ENCODE data around the gene RPS6KC1.

RPS6KC1 gene, protein sequence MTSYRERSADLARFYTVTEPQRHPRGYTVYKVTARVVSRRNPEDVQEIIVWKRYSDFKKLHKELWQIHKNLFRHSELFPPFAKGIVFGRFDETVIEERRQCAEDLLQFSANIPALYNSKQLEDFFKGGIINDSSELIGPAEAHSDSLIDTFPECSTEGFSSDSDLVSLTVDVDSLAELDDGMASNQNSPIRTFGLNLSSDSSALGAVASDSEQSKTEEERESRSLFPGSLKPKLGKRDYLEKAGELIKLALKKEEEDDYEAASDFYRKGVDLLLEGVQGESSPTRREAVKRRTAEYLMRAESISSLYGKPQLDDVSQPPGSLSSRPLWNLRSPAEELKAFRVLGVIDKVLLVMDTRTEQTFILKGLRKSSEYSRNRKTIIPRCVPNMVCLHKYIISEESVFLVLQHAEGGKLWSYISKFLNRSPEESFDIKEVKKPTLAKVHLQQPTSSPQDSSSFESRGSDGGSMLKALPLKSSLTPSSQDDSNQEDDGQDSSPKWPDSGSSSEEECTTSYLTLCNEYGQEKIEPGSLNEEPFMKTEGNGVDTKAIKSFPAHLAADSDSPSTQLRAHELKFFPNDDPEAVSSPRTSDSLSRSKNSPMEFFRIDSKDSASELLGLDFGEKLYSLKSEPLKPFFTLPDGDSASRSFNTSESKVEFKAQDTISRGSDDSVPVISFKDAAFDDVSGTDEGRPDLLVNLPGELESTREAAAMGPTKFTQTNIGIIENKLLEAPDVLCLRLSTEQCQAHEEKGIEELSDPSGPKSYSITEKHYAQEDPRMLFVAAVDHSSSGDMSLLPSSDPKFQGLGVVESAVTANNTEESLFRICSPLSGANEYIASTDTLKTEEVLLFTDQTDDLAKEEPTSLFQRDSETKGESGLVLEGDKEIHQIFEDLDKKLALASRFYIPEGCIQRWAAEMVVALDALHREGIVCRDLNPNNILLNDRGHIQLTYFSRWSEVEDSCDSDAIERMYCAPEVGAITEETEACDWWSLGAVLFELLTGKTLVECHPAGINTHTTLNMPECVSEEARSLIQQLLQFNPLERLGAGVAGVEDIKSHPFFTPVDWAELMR

GRCh38 chr1:213051127-213051880 lies at the start of gene RPS6KC1:
Gene RPS6KC1, plus strand, starts transcription at chr1:213051241. Its CDS starts 164 bp downstream, at chr1:213051405.
- Histone ChIP-seq H3K9ac (ENCODE audit: insufficient read length) (peak within 1 kb of the TSS; percentile 82), H3K36me3 (ENCODE audit: insufficient read depth, low read length) (no peaks in the 10 kb centered on the region; the same call in 1 of the 2 replicates), H3K4me3 (peak within 1 kb of the TSS; percentile 90), H3K27ac (peak within 1 kb of the TSS; percentile 52; the same call in 1 of the 2 replicates), H3K9me3 (ENCODE audit: low read depth, low read length) (no peaks in the 10 kb centered on the region; the same call in 1 of the 2 replicates)
- DNase-seq (ENCODE audit: low read depth, low spot score), result no peak
- TF ChIP-seq EZH2 (IDR thresholded peaks at IDR 0.05), result no peak
- peak; percentile 77 for TF ChIP-seq POLR2AphosphoS5 (IDR thresholded peaks at IDR 0.05; ENCODE audit: borderline replicate concordance, low read depth, low read length)
- no peak for TF ChIP-seq FOXP2 (optimal IDR thresholded peaks at IDR 0.05; ENCODE audit: control extremely low read depth, extremely low read length, insufficient read depth)

- Histone ChIP-seq H3K9me3 (ENCODE audit: low read depth, low read length) (no peaks in the 10 kb centered on the region), H3K27ac (peak overlapping the region; percentile 67; the same call in 1 of the 2 replicates), H3K9ac (ENCODE audit: insufficient read length) (peak overlapping the region; percentile 6), H3K36me3 (ENCODE audit: insufficient read depth, low read length) (peaks cover 69% of the 10 kb centered on the region), H3K4me3 (no peak overlapping the region)
- DNase-seq (ENCODE audit: low read depth, low spot score), result no peak
- TF ChIP-seq EZH2 (IDR thresholded peaks at IDR 0.05) (no peak), POLR2AphosphoS5 (IDR thresholded peaks at IDR 0.05; ENCODE audit: borderline replicate concordance, low read depth, low read length) (no peak), FOXP2 (optimal IDR thresholded peaks at IDR 0.05; ENCODE audit: control extremely low read depth, extremely low read length, insufficient read depth) (no peak)
These were observed 47.8 kb upstream of the RPS6KC1 start for GRCh38 chr1:213003256-213003655.

- no peak for DNase-seq (ENCODE audit: low read depth, low spot score)
- no peaks in the 10 kb centered on the region for H3K9me3 ChIP-seq (ENCODE audit: low read depth, low read length)
- peaks cover 73% of the 10 kb centered on the region for H3K36me3 ChIP-seq (ENCODE audit: insufficient read depth, low read length)
- H3K4me3 ChIP-seq, result no peak overlapping the region
- TF ChIP-seq EZH2 (IDR thresholded peaks at IDR 0.05), result no peak
- no peak overlapping the region for H3K27ac ChIP-seq
- H3K9ac ChIP-seq (ENCODE audit: insufficient read length), result no peak overlapping the region
These were observed 42.5 kb upstream of the RPS6KC1 start for GRCh38 chr1:213008564-213008963.

GRCh38 chr1:213014642-213015041 lies 36.4 kb upstream of the RPS6KC1 start:
- Histone ChIP-seq H3K9me3 (ENCODE audit: low read depth, low read length) (no peaks in the 10 kb centered on the region), H3K36me3 (ENCODE audit: insufficient read depth, low read length) (peaks cover 27% of the 10 kb centered on the region), H3K27ac (peak overlapping the region; percentile 2; the same call in 1 of the 2 replicates), H3K4me3 (peak overlapping the region; percentile 93), H3K9ac (ENCODE audit: insufficient read length) (peak overlapping the region; percentile 80)
- no peak for DNase-seq (ENCODE audit: low read depth, low spot score)
- TF ChIP-seq POLR2AphosphoS5 (IDR thresholded peaks at IDR 0.05; ENCODE audit: borderline replicate concordance, low read depth, low read length), result no peak
- no peak for TF ChIP-seq FOXP2 (optimal IDR thresholded peaks at IDR 0.05; ENCODE audit: control extremely low read depth, extremely low read length, insufficient read depth)
- no peak for TF ChIP-seq EZH2 (IDR thresholded peaks at IDR 0.05)

- Histone ChIP-seq H3K9me3 (ENCODE audit: low read depth, low read length) (no peaks in the 10 kb centered on the region), H3K27ac (peak within 1 kb of the TSS; percentile 40; the same call in 1 of the 2 replicates), H3K36me3 (ENCODE audit: insufficient read depth, low read length) (peaks cover 26% of the 10 kb centered on the region), H3K9ac (ENCODE audit: insufficient read length) (peak within 1 kb of the TSS; percentile 80), H3K4me3 (peak within 1 kb of the TSS; percentile 93)
- peak; percentile 93 for DNase-seq (ENCODE audit: low read depth, low spot score)
- TF ChIP-seq FOXP2 (optimal IDR thresholded peaks at IDR 0.05; ENCODE audit: control extremely low read depth, extremely low read length, insufficient read depth) (peak; percentile 25), POLR2AphosphoS5 (IDR thresholded peaks at IDR 0.05; ENCODE audit: borderline replicate concordance, low read depth, low read length) (peak; percentile 93), EZH2 (IDR thresholded peaks at IDR 0.05) (no peak)
These were observed 35.7 kb upstream of the RPS6KC1 start, which contains the start of gene ANGEL2 for GRCh38 chr1:213015099-213016050. Gene ANGEL2, minus strand, starts transcription at chr1:213015867. Its CDS starts 196 bp downstream, at chr1:213015671.

GRCh38 chr1:213017447-213018273 lies 33.4 kb upstream of the RPS6KC1 start:
- H3K36me3 ChIP-seq (ENCODE audit: insufficient read depth, low read length), result peaks cover 6% of the 10 kb centered on the region
- no peak overlapping the region for H3K4me3 ChIP-seq
- H3K9ac ChIP-seq (ENCODE audit: insufficient read length), result no peak overlapping the region
- H3K9me3 ChIP-seq (ENCODE audit: low read depth, low read length), result no peaks in the 10 kb centered on the region
- no peak for DNase-seq (ENCODE audit: low read depth, low spot score)
- H3K27ac ChIP-seq, result no peak overlapping the region
- no peak for TF ChIP-seq FOXP2 (optimal IDR thresholded peaks at IDR 0.05; ENCODE audit: control extremely low read depth, extremely low read length, insufficient read depth)
- TF ChIP-seq EZH2 (IDR thresholded peaks at IDR 0.05), result no peak
- no peak for TF ChIP-seq POLR2AphosphoS5 (IDR thresholded peaks at IDR 0.05; ENCODE audit: borderline replicate concordance, low read depth, low read length)

Measured in SK-N-MC (cell line).